Mammary epithelial cell (primary cell): ENCODE data around the gene GNAS.

ENCODE experiments used
- EZH2 ChIP-seq: IDR thresholded peaks from 2 replicates; pipeline ENCODE4 v1.6.1; 2012; ENCODE audit warnings: low read length, inconsistent platforms, borderline replicate concordance
- TF ChIP-seq, protein P1 (sequence below), 2 donors: IDR thresholded peaks in 1 of 2; conservative IDR thresholded peaks in 1 of 2; 2 replicates each; pipeline ENCODE4 v1.5.1; 2011 to 2012; ENCODE audit warnings: inconsistent platforms in 2 of 2, low read length in 2 of 2, mild to moderate bottlenecking in 2 of 2, control low read depth in 1 of 2, low read depth in 1 of 2; ENCODE audit not compliant: insufficient read depth in 1 of 2; ENCODE audit errors: extremely low read depth in 1 of 2

GRCh38 chr20:58867211-58867610 lies 14.7 kb downstream of the GNAS start:
- TF ChIP-seq, protein P1, sequence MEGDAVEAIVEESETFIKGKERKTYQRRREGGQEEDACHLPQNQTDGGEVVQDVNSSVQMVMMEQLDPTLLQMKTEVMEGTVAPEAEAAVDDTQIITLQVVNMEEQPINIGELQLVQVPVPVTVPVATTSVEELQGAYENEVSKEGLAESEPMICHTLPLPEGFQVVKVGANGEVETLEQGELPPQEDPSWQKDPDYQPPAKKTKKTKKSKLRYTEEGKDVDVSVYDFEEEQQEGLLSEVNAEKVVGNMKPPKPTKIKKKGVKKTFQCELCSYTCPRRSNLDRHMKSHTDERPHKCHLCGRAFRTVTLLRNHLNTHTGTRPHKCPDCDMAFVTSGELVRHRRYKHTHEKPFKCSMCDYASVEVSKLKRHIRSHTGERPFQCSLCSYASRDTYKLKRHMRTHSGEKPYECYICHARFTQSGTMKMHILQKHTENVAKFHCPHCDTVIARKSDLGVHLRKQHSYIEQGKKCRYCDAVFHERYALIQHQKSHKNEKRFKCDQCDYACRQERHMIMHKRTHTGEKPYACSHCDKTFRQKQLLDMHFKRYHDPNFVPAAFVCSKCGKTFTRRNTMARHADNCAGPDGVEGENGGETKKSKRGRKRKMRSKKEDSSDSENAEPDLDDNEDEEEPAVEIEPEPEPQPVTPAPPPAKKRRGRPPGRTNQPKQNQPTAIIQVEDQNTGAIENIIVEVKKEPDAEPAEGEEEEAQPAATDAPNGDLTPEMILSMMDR (conservative IDR thresholded peaks at IDR 0.05 in 1 of 2, IDR thresholded peaks at IDR 0.05 in 1 of 2; ENCODE audit: extremely low read depth in 1 of 2, insufficient read depth in 1 of 2, low read depth in 1 of 2, low read length in 2 of 2), result no peak
- TF ChIP-seq EZH2, result no peak
